GM23248 (cell line): ENCODE data around the gene LCP2.

Experiments
- EZH2 ChIP-seq: fragments of 200-600 bp; sonication (generic); IDR thresholded peaks from 2 replicates; pipeline ENCODE4 v1.6.1; 2018; ENCODE audit warnings: antibody characterized with exemption, mild to moderate bottlenecking; ENCODE audit not compliant: insufficient read depth, poor library complexity, severe bottlenecking
- EZH2phosphoT487 ChIP-seq: fragments of 200-600 bp; sonication (generic); IDR thresholded peaks from 2 replicates; pipeline ENCODE4 v1.6.1; 2018; ENCODE audit warnings: antibody characterized with exemption, moderate library complexity, mild to moderate bottlenecking, low read depth; ENCODE audit not compliant: insufficient read depth

- TF ChIP-seq EZH2 (no peak), EZH2phosphoT487 (no peak)
Measured at GRCh38 chr5:170257370-170257769, 40.2 kb downstream of the LCP2 start.
